Subcutaneous adipose tissue (tissue), 4 donors: Measurements from ENCODE around the gene UBE2R2. TPM values are rescaled to one million over a fixed set of nuclear protein-coding genes. Genes with fewer than 3 reads are reported as not detected.

Experiments used
- CTCF ChIP-seq: fragments of 450-650 bp; IDR thresholded peaks from one replicate; pipeline ENCODE4 v1.5.1; 2016; ENCODE audit warnings: low read depth, mild to moderate bottlenecking, control low read depth, antibody characterized with exemption, moderate library complexity
- total RNA-seq, 4 donors: library from RNA; depleted of rRNA; stranded (reverse); fragments of >200 nt; gene quantifications; one replicate each; pipeline ENCODE4 v1.1.0, GENCODE V29; 2016

Gene UBE2R2
- total RNA-seq, 4 donors from 2014 or later = 32.4 to 36.9 (median 35.1) TPM

GRCh38 chr9:33934188-33934878, 117.4 kb downstream of the UBE2R2 start:
- TF ChIP-seq CTCF = no peak

GRCh38 chr9:33939924-33940874, 123.2 kb downstream of the UBE2R2 start:
- TF ChIP-seq CTCF = no peak

GRCh38 chr9:33942471-33943083, 125.6 kb downstream of the UBE2R2 start:
- no peak for TF ChIP-seq CTCF

GRCh38 chr9:33943389-33943788, 126.4 kb downstream of the UBE2R2 start:
- TF ChIP-seq CTCF = no peak

GRCh38 chr9:33946779-33947535, 130.0 kb downstream of the UBE2R2 start:
- no peak for TF ChIP-seq CTCF

- no peak for TF ChIP-seq CTCF
Observed at GRCh38 chr9:33950371-33950770, 133.4 kb downstream of the UBE2R2 start.
